ENCODE data around the gene HHLA2.

- TF ChIP-seq POLR2AphosphoS5 (IDR thresholded peaks at IDR 0.05; ENCODE audit: borderline replicate concordance, low read depth, low read length), result no peak
- TF ChIP-seq EZH2 (IDR thresholded peaks at IDR 0.05), result no peak
Measured at GRCh38 chr3:108280476-108280875, 15.9 kb upstream of the HHLA2 start.

Data from SK-N-MC (cell line).